ENCODE data around the gene SLC45A2.

The SLC45A2 gene

DNA sequence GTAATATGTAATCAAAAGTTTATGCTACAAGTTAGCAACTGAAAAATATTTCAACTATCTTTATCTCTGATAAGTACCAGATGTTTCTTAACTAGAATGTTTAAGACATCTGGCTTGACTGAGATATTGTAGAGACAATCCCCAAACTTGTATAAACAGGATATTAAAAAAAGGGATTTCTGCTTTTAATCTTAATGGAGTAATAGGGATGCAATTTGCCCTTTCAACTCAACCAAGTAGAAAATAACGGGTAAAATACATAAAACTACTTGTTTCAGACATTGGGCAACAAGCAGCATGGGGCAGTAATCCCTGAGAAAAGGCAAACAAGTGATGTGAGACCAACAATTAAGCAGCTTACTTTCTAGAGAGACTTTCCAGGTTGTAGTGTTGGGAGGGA, 83.3 kb downstream of the SLC45A2 start:
- no peak overlapping the region for H3K4me3 ChIP-seq (ENCODE audit: low read depth, low read length)
- no peak overlapping the region for H3K27ac ChIP-seq
- peaks cover 28% of the 10 kb centered on the region for H3K27me3 ChIP-seq (ENCODE audit: insufficient read depth, low read depth, severe bottlenecking)
- H3K36me3 ChIP-seq: no peaks in the 10 kb centered on the region
- no peak for DNase-seq
- H3K9me3 ChIP-seq (ENCODE audit: severe bottlenecking): peaks cover 6% of the 10 kb centered on the region
- TF ChIP-seq, protein P1, sequence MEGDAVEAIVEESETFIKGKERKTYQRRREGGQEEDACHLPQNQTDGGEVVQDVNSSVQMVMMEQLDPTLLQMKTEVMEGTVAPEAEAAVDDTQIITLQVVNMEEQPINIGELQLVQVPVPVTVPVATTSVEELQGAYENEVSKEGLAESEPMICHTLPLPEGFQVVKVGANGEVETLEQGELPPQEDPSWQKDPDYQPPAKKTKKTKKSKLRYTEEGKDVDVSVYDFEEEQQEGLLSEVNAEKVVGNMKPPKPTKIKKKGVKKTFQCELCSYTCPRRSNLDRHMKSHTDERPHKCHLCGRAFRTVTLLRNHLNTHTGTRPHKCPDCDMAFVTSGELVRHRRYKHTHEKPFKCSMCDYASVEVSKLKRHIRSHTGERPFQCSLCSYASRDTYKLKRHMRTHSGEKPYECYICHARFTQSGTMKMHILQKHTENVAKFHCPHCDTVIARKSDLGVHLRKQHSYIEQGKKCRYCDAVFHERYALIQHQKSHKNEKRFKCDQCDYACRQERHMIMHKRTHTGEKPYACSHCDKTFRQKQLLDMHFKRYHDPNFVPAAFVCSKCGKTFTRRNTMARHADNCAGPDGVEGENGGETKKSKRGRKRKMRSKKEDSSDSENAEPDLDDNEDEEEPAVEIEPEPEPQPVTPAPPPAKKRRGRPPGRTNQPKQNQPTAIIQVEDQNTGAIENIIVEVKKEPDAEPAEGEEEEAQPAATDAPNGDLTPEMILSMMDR (IDR thresholded peaks at IDR 0.05; ENCODE audit: low read depth, low read length): no peak
